ENCODE results near the gene MRPL11.
A peak's percentile ranks its signal among the peaks of the same experiment; 100 is the strongest.
"Not testable (repeated sequence)": the region's sequence is repeated elsewhere in the genome, so short reads cannot be mapped to it uniquely, and the experiment has no call there.

Gene MRPL11

DNA sequence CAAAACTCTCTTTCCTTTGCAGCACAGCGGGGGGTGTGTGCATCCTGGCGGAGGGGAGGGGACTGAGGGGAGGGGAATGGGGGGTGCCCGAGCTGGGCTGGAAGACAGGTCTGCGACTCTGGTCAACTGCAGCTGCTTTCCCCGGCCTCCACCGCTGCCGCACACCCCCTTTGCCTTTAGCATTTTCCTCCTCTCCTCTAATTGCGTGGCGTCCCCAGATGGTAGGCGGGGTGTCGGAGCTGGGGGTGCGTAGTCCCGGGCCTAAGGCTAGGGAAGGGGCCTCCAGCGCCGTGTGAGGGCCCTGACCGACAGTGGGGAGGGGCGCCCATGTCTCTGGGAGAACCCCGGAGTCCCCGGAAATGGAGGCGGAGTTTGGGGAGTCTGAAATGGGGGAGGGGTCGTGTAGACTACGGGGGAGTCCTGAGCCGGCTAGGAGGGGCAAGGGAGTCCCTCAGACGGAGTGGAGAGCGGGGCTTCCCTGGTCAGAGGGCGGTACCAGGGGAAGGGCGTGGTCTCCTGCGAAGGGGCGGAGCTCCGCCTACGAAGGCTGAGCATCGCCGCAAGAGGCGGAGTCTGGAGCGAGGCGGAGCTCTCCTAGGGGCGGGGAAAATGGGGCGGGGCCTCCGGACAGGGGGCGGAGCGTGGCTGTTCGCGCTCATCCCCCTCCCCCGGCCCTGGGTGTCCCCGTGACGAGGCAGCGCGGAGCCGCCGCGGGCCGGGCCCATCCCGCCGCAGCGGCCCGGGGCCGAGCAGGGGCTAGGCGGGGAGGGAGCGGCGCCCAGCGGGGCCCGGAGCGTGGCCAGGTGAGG lies 27.8 kb upstream of the MRPL11 start, which contains the start of gene PELI3:
PELI3 (plus strand) TSS at position 681 of the 809 bp plus-strand sequence. CDS start 1,224 bp downstream, outside the sequence.
- TF ChIP-seq, protein P1, sequence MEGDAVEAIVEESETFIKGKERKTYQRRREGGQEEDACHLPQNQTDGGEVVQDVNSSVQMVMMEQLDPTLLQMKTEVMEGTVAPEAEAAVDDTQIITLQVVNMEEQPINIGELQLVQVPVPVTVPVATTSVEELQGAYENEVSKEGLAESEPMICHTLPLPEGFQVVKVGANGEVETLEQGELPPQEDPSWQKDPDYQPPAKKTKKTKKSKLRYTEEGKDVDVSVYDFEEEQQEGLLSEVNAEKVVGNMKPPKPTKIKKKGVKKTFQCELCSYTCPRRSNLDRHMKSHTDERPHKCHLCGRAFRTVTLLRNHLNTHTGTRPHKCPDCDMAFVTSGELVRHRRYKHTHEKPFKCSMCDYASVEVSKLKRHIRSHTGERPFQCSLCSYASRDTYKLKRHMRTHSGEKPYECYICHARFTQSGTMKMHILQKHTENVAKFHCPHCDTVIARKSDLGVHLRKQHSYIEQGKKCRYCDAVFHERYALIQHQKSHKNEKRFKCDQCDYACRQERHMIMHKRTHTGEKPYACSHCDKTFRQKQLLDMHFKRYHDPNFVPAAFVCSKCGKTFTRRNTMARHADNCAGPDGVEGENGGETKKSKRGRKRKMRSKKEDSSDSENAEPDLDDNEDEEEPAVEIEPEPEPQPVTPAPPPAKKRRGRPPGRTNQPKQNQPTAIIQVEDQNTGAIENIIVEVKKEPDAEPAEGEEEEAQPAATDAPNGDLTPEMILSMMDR (IDR thresholded peaks at IDR 0.05; ENCODE audit: insufficient read depth, missing control alignments) = no peak
- FAIRE-seq = no peak

DNA sequence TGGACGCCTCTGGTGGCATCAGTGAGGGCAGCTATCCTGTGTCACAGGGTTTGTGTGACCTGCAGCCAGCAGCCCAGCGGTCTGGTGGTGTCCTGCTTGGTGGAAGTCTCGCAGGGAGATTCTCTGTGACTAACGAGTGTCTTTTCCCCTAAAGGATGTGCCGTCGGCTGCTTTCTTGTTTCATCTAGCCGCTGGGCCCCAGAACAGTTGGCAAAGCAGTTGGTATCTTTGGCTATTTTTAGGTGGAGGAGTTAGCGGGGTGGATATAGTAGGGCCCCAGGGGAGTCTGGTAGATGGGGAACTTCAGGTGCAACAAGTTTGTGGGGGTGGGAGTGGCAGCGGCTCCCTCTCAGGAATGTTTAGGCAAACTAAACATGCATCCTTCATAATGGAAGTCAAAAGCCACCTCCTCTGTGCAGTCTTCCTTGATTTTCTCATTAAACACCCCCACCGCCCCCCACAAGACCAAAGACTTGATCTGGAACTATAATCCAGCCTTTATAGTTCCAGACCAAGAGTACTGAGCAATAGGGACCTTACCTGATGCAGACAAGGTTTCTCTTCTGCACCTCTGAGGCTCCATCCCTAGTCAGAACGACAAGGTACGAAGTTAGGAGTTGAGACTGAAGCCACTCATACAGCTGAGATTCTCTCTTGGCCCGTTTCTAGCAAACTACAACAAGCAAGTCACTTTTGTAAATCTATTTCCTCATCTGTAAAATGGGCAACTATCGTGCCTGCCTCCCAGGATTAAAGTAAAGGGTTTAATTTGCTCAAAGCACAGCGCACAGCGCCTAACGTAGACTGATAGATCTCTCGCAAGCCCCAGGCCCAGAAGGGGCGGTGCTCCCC lies 27.0 kb upstream of the MRPL11 start:
- DNase-seq (ENCODE audit: insufficient read length, low spot score) (no peak), FAIRE-seq (no peak)

More for the DNA sequence above, 27.8 kb upstream of the MRPL11 start, which contains the start of gene PELI3:
- peak; percentile 94 for DNase-seq (ENCODE audit: insufficient read length, low spot score)

DNA sequence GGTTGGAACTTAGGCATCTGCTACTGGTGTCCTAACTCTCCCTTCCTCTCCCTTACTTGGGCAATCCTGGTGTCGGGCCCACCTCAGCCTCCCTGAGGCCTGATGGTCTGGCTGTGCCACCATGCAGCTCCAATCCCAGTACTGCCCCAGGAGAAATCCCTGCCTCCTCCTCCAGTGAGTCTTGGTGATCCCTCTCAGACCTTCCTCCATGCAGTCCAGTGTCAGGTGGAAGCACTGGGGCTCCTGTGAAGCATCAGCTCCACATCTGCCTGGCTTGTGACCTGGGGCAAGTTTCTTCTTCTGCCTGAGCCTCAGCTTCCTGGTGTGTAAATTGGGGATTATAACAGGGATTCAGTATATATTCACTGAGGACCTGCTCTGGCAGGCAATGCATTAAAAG lies 26.3 kb upstream of the MRPL11 start:
- FAIRE-seq (no peak), DNase-seq (ENCODE audit: insufficient read length, low spot score) (no peak)
- TF ChIP-seq, protein P1 (IDR thresholded peaks at IDR 0.05; ENCODE audit: insufficient read depth, missing control alignments) = no peak

More for the DNA sequence above, 27.0 kb upstream of the MRPL11 start:
- TF ChIP-seq, protein P1 (IDR thresholded peaks at IDR 0.05; ENCODE audit: insufficient read depth, missing control alignments) = no peak

DNA sequence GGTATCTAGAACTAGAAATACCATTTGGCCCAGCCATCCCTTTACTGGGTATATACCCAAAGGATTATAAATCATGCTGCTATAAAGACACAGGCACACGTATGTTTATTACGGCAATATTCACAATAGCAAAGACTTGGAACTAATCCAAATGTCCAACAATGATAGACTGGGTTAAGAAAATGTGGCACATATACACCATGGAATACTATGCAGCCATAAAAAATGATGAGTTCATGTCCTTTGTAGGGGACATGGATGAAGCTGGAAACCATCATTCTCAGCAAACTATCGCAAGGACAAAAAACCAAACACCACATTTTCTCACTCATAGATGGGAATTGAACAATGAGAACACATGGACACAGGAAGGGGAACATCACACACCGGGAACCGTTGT lies 25.5 kb upstream of the MRPL11 start:
- FAIRE-seq = not testable (repeated sequence)

DNA sequence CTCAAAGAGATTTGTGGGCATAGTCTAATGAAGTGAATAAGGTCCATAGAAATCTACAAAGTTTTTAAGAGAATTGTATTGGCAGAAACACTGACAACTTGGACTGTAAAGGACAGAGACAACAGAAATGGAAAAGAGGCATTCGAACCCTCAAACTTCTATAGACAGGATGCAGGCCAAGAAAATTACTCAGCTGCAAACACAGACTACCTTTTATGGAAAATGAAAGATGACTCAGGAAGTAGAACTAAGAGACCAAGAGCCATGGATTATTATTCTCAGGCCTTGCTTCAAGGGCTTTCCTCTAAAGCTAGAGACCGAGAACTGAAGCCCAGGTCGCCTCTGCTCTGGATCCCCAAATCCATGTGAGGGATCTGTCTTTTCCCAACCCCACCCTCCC lies 24.3 kb upstream of the MRPL11 start:
- TF ChIP-seq, protein P1 (IDR thresholded peaks at IDR 0.05; ENCODE audit: insufficient read depth, missing control alignments) = no peak

More for the DNA sequence above, 25.5 kb upstream of the MRPL11 start:
- not testable (repeated sequence) for DNase-seq (ENCODE audit: insufficient read length, low spot score)

DNA sequence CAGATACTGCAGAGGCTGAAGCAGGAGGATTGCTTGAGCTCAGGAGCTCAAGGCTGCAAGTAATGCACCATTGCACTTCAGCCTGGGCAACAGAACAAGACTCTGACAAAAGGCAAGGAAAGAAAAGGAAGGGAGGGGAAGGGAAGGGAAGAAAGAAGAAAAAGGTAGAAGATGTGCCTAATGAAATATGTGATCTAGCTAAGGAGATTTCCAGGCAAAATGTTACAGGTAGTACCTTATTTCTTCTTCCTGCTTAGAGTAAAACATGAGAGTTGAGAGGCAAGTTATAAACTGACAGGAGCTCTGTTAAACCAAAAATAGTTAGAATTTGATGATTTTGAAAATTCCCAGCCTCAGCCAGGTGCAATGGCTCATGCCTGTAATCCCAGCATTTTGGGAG lies 23.4 kb upstream of the MRPL11 start:
- DNase-seq (ENCODE audit: insufficient read length, low spot score) (no peak), FAIRE-seq (no peak)
- TF ChIP-seq, protein P1 (IDR thresholded peaks at IDR 0.05; ENCODE audit: insufficient read depth, missing control alignments) = no peak

More for the DNA sequence above, 24.3 kb upstream of the MRPL11 start:
- FAIRE-seq = no peak
- DNase-seq (ENCODE audit: insufficient read length, low spot score) = no peak

DNA sequence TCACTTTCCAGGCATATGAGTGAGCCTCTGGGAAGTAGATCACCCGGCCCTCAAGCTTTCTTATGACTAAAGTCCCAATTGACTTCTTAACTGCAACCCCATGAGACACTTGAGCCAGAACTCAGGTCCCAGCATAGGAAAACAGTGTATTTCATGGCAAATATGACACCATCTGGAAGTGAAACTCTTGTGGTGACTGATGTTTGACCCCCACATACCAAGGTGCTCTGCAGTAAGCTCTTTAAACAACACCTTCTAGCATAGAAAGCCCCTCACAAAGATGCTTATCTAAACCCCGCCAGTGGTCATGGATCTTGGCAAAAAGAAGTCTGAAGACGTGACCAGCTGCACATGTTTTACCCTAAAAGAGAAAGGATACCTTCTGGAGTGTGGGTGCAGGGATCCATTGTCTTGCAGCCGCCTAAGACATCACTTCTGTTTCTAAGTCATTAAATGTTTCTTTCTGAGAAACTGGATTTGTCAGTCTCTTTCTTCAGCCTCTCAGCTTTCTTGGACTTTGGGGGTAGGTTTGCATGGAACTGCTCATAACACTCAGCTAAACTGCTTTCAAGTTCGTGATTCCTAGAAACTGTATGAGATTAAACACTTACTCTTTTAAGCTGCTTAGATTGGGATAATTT lies 20.6 kb upstream of the MRPL11 start:
- TF ChIP-seq, protein P1 (IDR thresholded peaks at IDR 0.05; ENCODE audit: insufficient read depth, missing control alignments) = no peak
- no peak for DNase-seq (ENCODE audit: insufficient read length, low spot score)
- peak; percentile 64 for FAIRE-seq

Data from D721Med (cell line).